Liver (tissue), 9 donors: ENCODE data around the gene KANK4. TPM values are rescaled to one million over a fixed set of nuclear protein-coding genes. Genes with fewer than 3 reads are reported as not detected.

Experiments used
- DNase-seq: peaks from one replicate; pipeline ENCODE4 v3.0.0-alpha.2; 2017; ENCODE audit warnings: low spot score
- H3K27ac ChIP-seq, 2 donors: one replicate each; pipeline ENCODE4 v1.7.0; 2013; ENCODE audit warnings: inconsistent platforms in 2 of 2, low read length in 2 of 2, control low read depth in 1 of 2, low read depth in 1 of 2, mild to moderate bottlenecking in 1 of 2
- H3K27me3 ChIP-seq, 4 donors: one replicate each; pipeline versions ENCODE4 v1.6.1 to v1.7.0; 2013; ENCODE audit warnings: low read length in 3 of 4, inconsistent platforms in 1 of 4, mild to moderate bottlenecking in 1 of 4, moderate library complexity in 1 of 4; ENCODE audit not compliant: control insufficient read depth in 4 of 4, insufficient read depth in 4 of 4
- H3K36me3 ChIP-seq, 4 donors: one replicate each; pipeline versions ENCODE4 v1.6.1 to v1.7.0; 2013; ENCODE audit warnings: low read length in 3 of 4, mild to moderate bottlenecking in 3 of 4, low read depth in 1 of 4, moderate library complexity in 1 of 4; ENCODE audit not compliant: control insufficient read depth in 4 of 4, insufficient read depth in 3 of 4
- H3K4me1 ChIP-seq, 4 donors: one replicate each; pipeline versions ENCODE4 v1.6.1 to v1.7.0; 2013; ENCODE audit warnings: low read length in 3 of 4, mild to moderate bottlenecking in 3 of 4, moderate library complexity in 1 of 4; ENCODE audit not compliant: control insufficient read depth in 4 of 4, insufficient read depth in 4 of 4
- H3K4me3 ChIP-seq, 3 donors: one replicate each; pipeline versions ENCODE4 v1.6.1 to v1.7.0; 2013; ENCODE audit warnings: low read length in 3 of 3, control low read depth in 1 of 3, low read depth in 1 of 3, mild to moderate bottlenecking in 1 of 3
- H3K9ac ChIP-seq, 2 donors: one replicate each; pipeline ENCODE4 v1.7.0; 2013; ENCODE audit warnings: low read length in 2 of 2, mild to moderate bottlenecking in 2 of 2, moderate library complexity in 2 of 2, control low read depth in 1 of 2, low read depth in 1 of 2
- H3K9me3 ChIP-seq, 4 donors: one replicate each; pipeline versions ENCODE4 v1.6.1 to v1.7.0; 2013; ENCODE audit warnings: low read length in 3 of 4; ENCODE audit not compliant: control insufficient read depth in 4 of 4
- ATF3 ChIP-seq: IDR thresholded peaks from 2 replicates; pipeline ENCODE4 v1.6.1; 2016; ENCODE audit warnings: antibody characterized with exemption
- CTCF ChIP-seq: fragments of 150-350 bp; IDR thresholded peaks from 2 replicates; pipeline ENCODE4 v1.5.1; 2017; ENCODE audit warnings: improper control_type of control experiment, low read depth, low read length; ENCODE audit not compliant: missing input control
- FOXA1 ChIP-seq: IDR thresholded peaks from 2 replicates; pipeline ENCODE4 v1.6.1; 2016; ENCODE audit warnings: antibody characterized with exemption
- FOXA2 ChIP-seq: IDR thresholded peaks from 2 replicates; pipeline ENCODE4 v1.6.1; 2016; ENCODE audit warnings: antibody characterized with exemption
- GABPA ChIP-seq, 2 donors: IDR thresholded peaks in 1 of 2; conservative IDR thresholded peaks in 1 of 2; 2 replicates each; pipeline ENCODE4 v1.6.1; 2016; ENCODE audit warnings: antibody characterized with exemption in 2 of 2, mild to moderate bottlenecking in 1 of 2, moderate library complexity in 1 of 2
- HNF4G ChIP-seq: IDR thresholded peaks from 2 replicates; pipeline ENCODE4 v1.6.1; 2016; ENCODE audit warnings: antibody characterized with exemption
- NR2F2 ChIP-seq: IDR thresholded peaks from 2 replicates; pipeline ENCODE4 v1.6.1; 2016; ENCODE audit warnings: antibody characterized with exemption
- REST ChIP-seq: IDR thresholded peaks from 2 replicates; pipeline ENCODE4 v1.6.1; 2016; ENCODE audit warnings: antibody characterized with exemption, mild to moderate bottlenecking
- RXRA ChIP-seq, 2 donors: IDR thresholded peaks; 2 replicates each; pipeline ENCODE4 v1.6.1; 2017 to 2018; ENCODE audit warnings: antibody characterized with exemption in 2 of 2, mild to moderate bottlenecking in 1 of 2
- SP1 ChIP-seq: IDR thresholded peaks from 2 replicates; pipeline ENCODE4 v1.6.1; 2018; ENCODE audit warnings: antibody characterized with exemption, mild to moderate bottlenecking
- TAF1 ChIP-seq: conservative IDR thresholded peaks from 2 replicates; pipeline ENCODE4 v1.6.1; 2016; ENCODE audit warnings: antibody characterized with exemption, mild to moderate bottlenecking
- YY1 ChIP-seq: IDR thresholded peaks from 2 replicates; pipeline ENCODE4 v1.6.1; 2016; ENCODE audit warnings: antibody characterized with exemption, mild to moderate bottlenecking
- ZBTB33 ChIP-seq: IDR thresholded peaks from 2 replicates; pipeline ENCODE4 v1.6.1; 2016; ENCODE audit warnings: antibody characterized with exemption
- WGBS: extraction: QIAGEN DNeasy Blood & Tissue Kit; methylation state at CpG from one replicate; pipeline ENCODE4 v1.1.7; 2013; 5-methylcytosine and 5-hydroxymethylcytosine counted together
- polyA plus RNA-seq, 2 donors: library from polyadenylated mRNA; stranded (reverse) in 1 of 2; unstranded in 1 of 2; fragments of 200-250 nt in 1 of 2; fragments of >200 nt in 1 of 2; fragmentation: Nextera tagmentation in 1 of 2; extraction: Ambion mirVana in 1 of 2; gene quantifications; one replicate each; pipeline versions ENCODE4 v1.2.1 to v1.2.3, GENCODE V29; 2013 to 2015
- total RNA-seq, 2 donors: library from RNA; depleted of rRNA; stranded (reverse); fragments of >200 nt; gene quantifications; one replicate each; pipeline ENCODE4 v1.2.3, GENCODE V29; 2014
- donor health status: healthy.
- donor health status: healthy.
- donor health status: healthy.
- donor health status: healthy.
- donor health status: healthy.

KANK4 gene
- total and polyA plus RNA-seq, 4 donors, result 0.58 to 4.6 (median 1.1) TPM

GRCh38 chr1:62285984-62286785 lies 33.0 kb downstream of the KANK4 start:
- H3K9me3 ChIP-seq, result no peaks in the 10 kb centered on the region
- no peak for TF ChIP-seq NR2F2
- TF ChIP-seq RXRA (IDR thresholded peaks at IDR 0.05), result peak in 1 of 2 donors; percentile 6
- no peak for DNase-seq
- H3K36me3 ChIP-seq, result peaks cover 0 to under 1% (median 0%) of the 10 kb centered on the region in 4 donors
- peaks cover 0 to 8% (median 3%) of the 10 kb centered on the region in 4 donors for H3K4me1 ChIP-seq
- no peak overlapping the region for H3K9ac ChIP-seq
- no peaks in the 10 kb centered on the region for H3K27me3 ChIP-seq
- 45% methylated on average over 20 of the region's 20 CpGs for WGBS
- no peak overlapping the region for H3K27ac ChIP-seq
- no peak overlapping the region for H3K4me3 ChIP-seq

GRCh38 chr1:62285440-62285839 lies 33.8 kb downstream of the KANK4 start:
- Histone ChIP-seq H3K4me3 (no peak overlapping the region), H3K27ac (no peak overlapping the region), H3K36me3 (peaks cover 0 to 4% (median 0%) of the 10 kb centered on the region in 4 donors), H3K4me1 (peaks cover 0 to 8% (median 3%) of the 10 kb centered on the region in 4 donors), H3K9me3 (no peaks in the 10 kb centered on the region), H3K27me3 (no peaks in the 10 kb centered on the region), H3K9ac (no peak overlapping the region)
- no peak for DNase-seq
- WGBS, result 39% methylated on average over 1 of the region's 1 CpG
- no peak for TF ChIP-seq REST
- no peak for TF ChIP-seq FOXA2
- no peak for TF ChIP-seq RXRA (IDR thresholded peaks at IDR 0.05)
- TF ChIP-seq CTCF, result no peak
- no peak for TF ChIP-seq ZBTB33
- TF ChIP-seq GABPA (IDR thresholded peaks at IDR 0.05 in 1 of 2, conservative IDR thresholded peaks at IDR 0.05 in 1 of 2), result no peak

GRCh38 chr1:62283986-62284385 lies 35.2 kb downstream of the KANK4 start:
- Histone ChIP-seq H3K27me3 (no peaks in the 10 kb centered on the region), H3K9me3 (no peaks in the 10 kb centered on the region), H3K4me3 (no peak overlapping the region), H3K27ac (no peak overlapping the region), H3K4me1 (peaks cover 0 to 8% (median 3%) of the 10 kb centered on the region in 4 donors), H3K9ac (no peak overlapping the region), H3K36me3 (peaks cover 0 to 9% (median 0%) of the 10 kb centered on the region in 4 donors)
- WGBS, result 69% methylated on average over 5 of the region's 5 CpGs
- no peak for DNase-seq
- no peak for TF ChIP-seq FOXA1
- TF ChIP-seq YY1, result no peak
- TF ChIP-seq SP1, result no peak
- no peak for TF ChIP-seq TAF1
- no peak for TF ChIP-seq GABPA (IDR thresholded peaks at IDR 0.05 in 1 of 2, conservative IDR thresholded peaks at IDR 0.05 in 1 of 2)
- no peak for TF ChIP-seq HNF4G
- no peak for TF ChIP-seq ZBTB33
- no peak for TF ChIP-seq ATF3
